ENCODE measurements around the gene PRLHR.

- no peak for TF ChIP-seq CTCF (IDR thresholded peaks at IDR 0.05; ENCODE audit: insufficient read depth, low read length)
- TF ChIP-seq SPI1 (IDR thresholded peaks at IDR 0.05; ENCODE audit: borderline replicate concordance, low read depth), result no peak
Observed at GRCh38 chr10:118621304-118621942, 26.0 kb upstream of the PRLHR start.
